ENCODE data around the gene MRPL58. TPM values are rescaled to one million over a fixed set of nuclear protein-coding genes. Genes with fewer than 3 reads are reported as not detected.
"Not testable (repeated sequence)": the region's sequence is repeated elsewhere in the genome, so short reads cannot be mapped to it uniquely, and the experiment has no call there.

The MRPL58 gene
- total RNA-seq, 2 donors from 2014 or later: 13.7 to 19.1 TPM

DNA sequence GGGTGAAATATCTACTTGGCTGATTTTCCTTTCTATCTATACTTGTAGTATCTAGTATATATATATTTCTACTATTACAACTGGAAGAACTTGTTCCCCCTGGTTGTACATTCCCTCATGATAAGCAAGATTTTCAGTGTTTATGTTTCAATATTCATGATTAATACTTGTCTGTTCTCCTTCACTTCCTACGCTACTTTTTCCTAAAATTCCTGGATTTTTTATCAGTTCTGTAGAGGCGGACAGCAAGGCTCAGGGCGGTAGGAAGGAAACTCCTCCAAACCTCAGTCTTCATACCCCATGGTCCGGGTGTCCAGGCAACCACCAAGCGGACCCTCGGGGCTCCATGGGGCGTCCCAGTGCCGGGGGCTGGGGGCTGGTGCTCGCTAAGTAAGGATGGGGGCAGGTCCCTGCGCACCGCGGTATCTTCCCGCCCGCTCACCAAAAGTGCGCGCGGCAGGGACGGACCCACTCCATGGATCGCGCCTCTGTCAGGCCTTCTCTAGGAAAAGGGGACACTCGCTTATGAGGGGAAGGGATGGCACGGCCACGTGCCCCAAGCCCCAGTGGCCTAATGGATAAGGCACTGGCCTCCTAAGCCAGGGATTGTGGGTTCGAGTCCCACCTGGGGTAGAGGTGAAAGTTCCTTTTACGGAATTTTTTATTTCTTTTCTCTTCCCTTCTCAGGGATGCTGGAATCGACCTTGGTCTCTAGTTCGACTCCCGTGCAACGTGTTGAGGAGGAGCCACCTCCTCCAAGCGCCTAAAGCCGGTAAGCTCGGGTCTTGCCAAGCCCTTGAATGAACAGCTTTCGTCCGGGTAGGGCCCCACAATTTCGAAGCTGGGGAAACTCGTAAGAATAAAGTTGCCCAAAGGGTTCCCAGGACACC, 21.1 kb downstream of the MRPL58 start:
- no peaks in the 10 kb centered on the region for H3K27me3 Mint-ChIP-seq
- H3K4me3 Mint-ChIP-seq: peak overlapping the region; percentile 89
- ATAC-seq (no peak), DNase-seq (peak; percentile 47 to 74 (median 69))
- peaks cover 41% of the 10 kb centered on the region for H3K4me1 Mint-ChIP-seq
- no peaks in the 10 kb centered on the region for H3K9me3 ChIP-seq (ENCODE audit: control insufficient read depth, low read length, poor library complexity, severe bottlenecking)
- H3K27ac Mint-ChIP-seq: peak overlapping the region; percentile 95
- no peaks in the 10 kb centered on the region for H3K36me3 Mint-ChIP-seq (ENCODE audit: low read depth)

GRCh38 chr17:75034236-75034908, 21.9 kb downstream of the MRPL58 start:
- H3K36me3 Mint-ChIP-seq (ENCODE audit: low read depth): no peaks in the 10 kb centered on the region
- DNase-seq (peak; percentile 34 to 63 (median 55)), ATAC-seq (peak; percentile 21)
- no peaks in the 10 kb centered on the region for H3K9me3 ChIP-seq (ENCODE audit: control insufficient read depth, low read length, poor library complexity, severe bottlenecking)
- no peaks in the 10 kb centered on the region for H3K27me3 Mint-ChIP-seq
- H3K4me1 Mint-ChIP-seq: peaks cover 41% of the 10 kb centered on the region
- peak overlapping the region; percentile 95 for H3K27ac Mint-ChIP-seq
- H3K4me3 Mint-ChIP-seq: peak overlapping the region; percentile 89

DNA sequence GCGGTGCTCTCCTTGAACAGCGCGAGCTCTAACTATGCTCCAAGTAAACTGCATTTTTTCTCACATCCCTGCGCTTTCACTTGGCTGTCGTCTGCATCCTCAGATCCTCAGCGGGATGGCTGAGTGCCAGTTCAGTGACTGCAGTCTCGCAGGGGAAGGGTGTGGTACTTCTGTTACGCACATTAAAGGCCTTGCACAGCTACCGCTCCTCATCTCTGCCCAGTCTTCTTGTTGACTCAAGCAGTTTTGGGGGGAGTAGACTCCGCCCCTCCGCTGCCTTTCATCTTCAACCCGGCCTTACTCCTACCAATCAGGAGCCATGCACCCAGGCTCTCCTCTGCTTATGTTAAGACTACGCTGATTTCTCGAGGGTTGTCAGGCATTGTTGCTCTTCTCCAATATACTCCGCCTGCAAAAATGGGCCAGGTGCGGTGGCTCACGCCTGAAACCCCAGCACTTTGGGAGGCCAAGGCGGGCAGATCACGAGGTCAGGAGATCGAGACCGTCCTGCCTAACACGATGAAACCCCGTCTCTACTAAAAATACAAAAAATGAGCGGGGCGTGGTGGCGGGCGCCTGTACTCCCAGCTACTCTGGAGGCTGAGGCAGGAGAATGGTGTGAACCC, 24.3 kb downstream of the MRPL58 start:
- Mint-ChIP-seq H3K27me3 (no peaks in the 10 kb centered on the region), H3K4me3 (peak overlapping the region; percentile 89), H3K36me3 (ENCODE audit: low read depth) (peaks cover 5% of the 10 kb centered on the region), H3K4me1 (peaks cover 42% of the 10 kb centered on the region), H3K27ac (peak overlapping the region; percentile 95)
- ATAC-seq (peak; percentile 89), DNase-seq (peak; percentile 63 to 85 (median 84))
- H3K9me3 ChIP-seq (ENCODE audit: control insufficient read depth, low read length, poor library complexity, severe bottlenecking): no peaks in the 10 kb centered on the region

DNA sequence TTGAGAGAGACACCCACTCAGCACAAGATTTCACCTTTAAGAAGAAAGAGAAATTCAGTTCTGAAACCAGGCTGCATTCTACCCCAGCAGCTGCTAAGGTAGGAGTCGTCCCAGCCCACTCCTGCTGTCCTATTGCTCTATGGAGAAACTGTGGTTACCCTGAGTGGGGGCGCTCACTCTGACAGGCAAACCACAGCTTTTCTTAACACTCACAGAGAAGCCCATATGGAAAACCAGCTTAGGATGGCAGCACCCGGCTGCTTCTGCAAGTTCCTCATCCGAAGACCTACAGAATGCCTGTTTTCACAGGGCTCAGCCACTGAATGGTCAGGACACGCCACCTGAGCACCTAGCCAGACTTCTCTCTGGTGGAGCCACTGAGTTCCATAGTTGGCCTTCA, 26.8 kb downstream of the MRPL58 start:
- DNase-seq (no peak), ATAC-seq (no peak)
- peaks cover 29% of the 10 kb centered on the region for H3K4me1 Mint-ChIP-seq
- H3K27ac Mint-ChIP-seq: peak overlapping the region; percentile 24
- H3K27me3 Mint-ChIP-seq: no peaks in the 10 kb centered on the region
- H3K36me3 Mint-ChIP-seq (ENCODE audit: low read depth): peaks cover 5% of the 10 kb centered on the region
- no peak overlapping the region for H3K4me3 Mint-ChIP-seq
- H3K9me3 ChIP-seq (ENCODE audit: control insufficient read depth, low read length, poor library complexity, severe bottlenecking): no peaks in the 10 kb centered on the region

GRCh38 chr17:75041656-75042280, 29.3 kb downstream of the MRPL58 start:
- H3K4me3 Mint-ChIP-seq: no peak overlapping the region
- H3K4me1 Mint-ChIP-seq: peaks cover 24% of the 10 kb centered on the region
- peaks cover 5% of the 10 kb centered on the region for H3K36me3 Mint-ChIP-seq (ENCODE audit: low read depth)
- ATAC-seq (no peak), DNase-seq (no peak)
- H3K9me3 ChIP-seq (ENCODE audit: control insufficient read depth, low read length, poor library complexity, severe bottlenecking): no peaks in the 10 kb centered on the region
- peak overlapping the region; percentile 16 for H3K27ac Mint-ChIP-seq
- no peaks in the 10 kb centered on the region for H3K27me3 Mint-ChIP-seq

GRCh38 chr17:75043789-75044188, 31.3 kb downstream of the MRPL58 start:
- H3K27ac Mint-ChIP-seq; DNase-seq; H3K36me3 Mint-ChIP-seq (ENCODE audit: low read depth); H3K9me3 ChIP-seq (ENCODE audit: control insufficient read depth, low read length, poor library complexity, severe bottlenecking); H3K4me3 Mint-ChIP-seq; ATAC-seq; H3K27me3 Mint-ChIP-seq: not testable (repeated sequence)
- peaks cover 29% of the 10 kb centered on the region for H3K4me1 Mint-ChIP-seq

- Mint-ChIP-seq H3K27me3 (no peaks in the 10 kb centered on the region), H3K27ac (no peak overlapping the region), H3K4me3 (peak overlapping the region; percentile 72), H3K4me1 (peaks cover 31% of the 10 kb centered on the region), H3K36me3 (ENCODE audit: low read depth) (peaks cover 6% of the 10 kb centered on the region)
- ATAC-seq (no peak), DNase-seq (no peak)
- H3K9me3 ChIP-seq (ENCODE audit: control insufficient read depth, low read length, poor library complexity, severe bottlenecking): no peaks in the 10 kb centered on the region
These were observed 32.2 kb downstream of the MRPL58 start for GRCh38 chr17:75044716-75045115.

DNA sequence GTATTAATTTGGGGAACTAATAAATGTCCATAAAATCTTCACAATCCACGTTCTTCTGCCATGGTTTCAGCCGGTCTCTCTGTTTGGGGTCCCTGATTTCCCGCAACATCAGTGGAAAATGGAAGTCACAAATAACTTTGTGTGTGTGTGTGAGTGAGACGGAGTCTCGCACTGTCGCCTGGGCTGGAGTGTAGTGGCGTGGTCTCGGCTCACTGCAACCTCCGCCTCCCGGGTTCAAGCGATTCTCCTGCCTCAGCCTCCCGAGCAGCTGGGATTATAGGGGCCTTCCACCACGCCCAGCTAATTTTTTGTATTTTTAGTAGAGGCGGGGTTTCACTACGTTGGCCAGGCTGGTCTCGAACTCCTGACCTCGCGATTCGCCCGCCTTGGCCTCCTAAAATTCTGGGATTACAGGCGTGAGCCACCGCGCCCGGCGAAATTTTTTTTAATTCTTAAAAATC, 33.5 kb downstream of the MRPL58 start:
- peak overlapping the region; percentile 94 for H3K27ac Mint-ChIP-seq
- peak overlapping the region; percentile 96 for H3K4me3 Mint-ChIP-seq
- ATAC-seq; H3K36me3 Mint-ChIP-seq (ENCODE audit: low read depth); H3K27me3 Mint-ChIP-seq; H3K9me3 ChIP-seq (ENCODE audit: control insufficient read depth, low read length, poor library complexity, severe bottlenecking); DNase-seq: not testable (repeated sequence)
- H3K4me1 Mint-ChIP-seq: peaks cover 28% of the 10 kb centered on the region

DNA sequence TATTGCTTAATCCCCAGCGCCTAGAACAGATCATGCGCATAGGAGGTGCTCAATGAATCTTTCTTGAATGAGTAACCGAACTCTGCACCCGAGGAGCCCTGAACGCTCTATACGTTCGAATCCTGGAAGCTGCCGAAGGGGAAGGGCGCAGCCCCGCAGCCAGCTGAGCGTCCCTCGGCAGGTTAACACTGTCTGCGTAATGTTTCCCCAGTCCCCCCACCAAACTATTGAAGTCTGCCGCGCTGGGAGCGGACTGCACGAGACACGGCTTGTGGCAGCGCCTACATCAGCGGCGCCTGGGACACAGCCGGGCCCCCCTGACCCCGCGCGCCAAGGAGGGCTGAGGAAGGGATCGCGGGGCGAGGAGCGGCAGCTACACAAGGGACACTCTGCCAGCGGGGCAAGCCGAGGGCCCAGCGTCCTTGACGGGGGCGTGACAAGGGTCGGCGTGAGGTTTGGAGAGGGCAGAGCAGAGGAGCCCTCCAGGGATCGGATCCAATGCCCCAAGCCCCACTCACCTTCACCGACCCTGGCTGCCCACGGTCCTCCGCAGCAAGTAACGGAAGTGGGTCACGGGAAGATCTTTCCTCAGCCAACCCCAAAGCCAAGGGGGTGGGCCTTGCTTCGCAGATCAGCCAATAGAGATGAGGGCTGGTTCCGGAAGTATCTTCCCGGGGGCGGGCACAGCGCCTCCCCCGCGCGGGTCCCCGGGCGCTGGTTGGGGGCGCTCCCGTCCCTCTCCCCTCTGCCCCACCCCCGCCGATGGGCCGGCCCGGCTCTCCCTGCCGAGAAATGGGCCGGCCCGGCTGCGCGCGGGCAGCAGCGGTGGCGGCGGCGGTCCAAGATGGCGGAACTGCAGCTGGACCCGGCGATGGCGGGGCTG, 34.2 kb downstream of the MRPL58 start, which contains the start of the genes ATP5PD and KCTD2:
Gene ATP5PD (minus strand): TSS at position 563 of the 883 bp plus-strand sequence. CDS start 4,319 bp downstream, outside the sequence.
Gene KCTD2 (plus strand): TSS at position 819 of the 883 bp plus-strand sequence. CDS start 26 bp downstream, at position 845.
- Mint-ChIP-seq H3K27me3 (no peaks in the 10 kb centered on the region), H3K4me3 (peak within 1 kb of the TSS; percentile 98), H3K4me1 (peaks cover 29% of the 10 kb centered on the region), H3K36me3 (ENCODE audit: low read depth) (peaks cover 2% of the 10 kb centered on the region), H3K27ac (peak within 1 kb of the TSS; percentile 94)
- ATAC-seq (peak; percentile 96), DNase-seq (peak; percentile 86 to 91 (median 91))
- no peaks in the 10 kb centered on the region for H3K9me3 ChIP-seq (ENCODE audit: control insufficient read depth, low read length, poor library complexity, severe bottlenecking)

GRCh38 chr17:75047398-75048098, 35.1 kb downstream of the MRPL58 start:
- peaks cover 4% of the 10 kb centered on the region for H3K36me3 Mint-ChIP-seq (ENCODE audit: low read depth)
- peaks cover 28% of the 10 kb centered on the region for H3K4me1 Mint-ChIP-seq
- H3K4me3 Mint-ChIP-seq: peak overlapping the region; percentile 98
- no peak for DNase-seq
- peak overlapping the region; percentile 89 for H3K27ac Mint-ChIP-seq
- H3K27me3 Mint-ChIP-seq: no peaks in the 10 kb centered on the region
- ATAC-seq: no peak
- no peaks in the 10 kb centered on the region for H3K9me3 ChIP-seq (ENCODE audit: control insufficient read depth, low read length, poor library complexity, severe bottlenecking)

- H3K36me3 Mint-ChIP-seq (ENCODE audit: low read depth): peaks cover 4% of the 10 kb centered on the region
- ATAC-seq (no peak), DNase-seq (no peak)
- peak overlapping the region; percentile 98 for H3K4me3 Mint-ChIP-seq
- no peaks in the 10 kb centered on the region for H3K9me3 ChIP-seq (ENCODE audit: control insufficient read depth, low read length, poor library complexity, severe bottlenecking)
- no peaks in the 10 kb centered on the region for H3K27me3 Mint-ChIP-seq
- H3K4me1 Mint-ChIP-seq: peaks cover 28% of the 10 kb centered on the region
- peak overlapping the region; percentile 89 for H3K27ac Mint-ChIP-seq
These were observed 35.9 kb downstream of the MRPL58 start for GRCh38 chr17:75048249-75048878.
